ENCODE data around the gene CDH3. TPM values are rescaled to one million over a fixed set of nuclear protein-coding genes. Genes with fewer than 3 reads are reported as not detected.

Gene CDH3
- total and polyA plus RNA-seq, 2 donors (not counting 1 experiment from before 2014, with no cell fraction given) = 0.14 TPM; not detected in 1

- Histone ChIP-seq H3K9me3 (ENCODE audit: control insufficient read depth, insufficient read depth, low read depth, low read length) (no peaks in the 10 kb centered on the region), H3K4me1 (ENCODE audit: control insufficient read depth, extremely low read depth, insufficient read depth, low read length) (no peaks in the 10 kb centered on the region), H3K36me3 (ENCODE audit: control insufficient read depth, insufficient read depth, low read length) (no peaks in the 10 kb centered on the region), H3K4me3 (replicated peaks in 1 of 4; ENCODE audit: control extremely low read depth in 1 of 4, insufficient read depth in 1 of 4, low read depth in 3 of 4, low read length in 4 of 4) (no peak overlapping the region), H3K27ac (ENCODE audit: insufficient read depth, low read length) (no peak overlapping the region), H2AFZ (ENCODE audit: low read length) (no peak overlapping the region), H3K9ac (ENCODE audit: insufficient read depth, low read length) (no peak overlapping the region), H3K27me3 (ENCODE audit: control insufficient read depth, insufficient read depth, low read length) (no peaks in the 10 kb centered on the region), H4K20me1 (ENCODE audit: control insufficient read depth, extremely low read depth, insufficient read depth, low read length) (no peaks in the 10 kb centered on the region), H3K4me2 (ENCODE audit: extremely low read depth, insufficient read depth, low read length) (no peak overlapping the region), H3K79me2 (ENCODE audit: control insufficient read depth, insufficient read depth, low read length) (no peaks in the 10 kb centered on the region)
- DNase-seq (ENCODE audit: low read depth in 2 of 2) = no peak
- TF ChIP-seq EZH2 (IDR thresholded peaks at IDR 0.05; ENCODE audit: low read length, missing control alignments) = no peak
- TF ChIP-seq CTCF (conservative IDR thresholded peaks at IDR 0.05 in 1 of 2, IDR thresholded peaks at IDR 0.05 in 1 of 2; ENCODE audit: low read depth in 1 of 2, low read length in 2 of 2) = no peak
Observed at GRCh38 chr16:68599586-68599985, 45.5 kb upstream of the CDH3 start.

DNA sequence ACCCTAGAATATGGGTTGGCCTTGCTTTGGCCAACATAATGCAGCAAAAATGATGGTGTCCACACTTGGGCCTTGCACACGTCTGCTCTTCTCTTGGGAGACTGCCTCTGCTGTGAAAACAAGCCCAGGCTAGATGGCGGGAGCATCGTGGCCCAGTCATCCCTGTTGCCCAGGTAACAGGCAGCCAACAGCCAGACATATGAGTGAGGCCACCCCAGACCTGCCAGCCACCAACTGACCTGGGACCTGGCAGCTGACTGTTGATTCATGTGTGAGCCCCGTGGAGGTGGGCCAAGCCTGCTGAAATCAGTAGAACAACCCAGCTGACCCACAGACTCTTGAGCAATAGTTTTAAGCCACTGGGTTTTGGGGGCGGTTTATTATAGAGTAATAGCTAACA is 39.4 kb upstream of the CDH3 start:
- H3K9me3 ChIP-seq (ENCODE audit: control insufficient read depth, insufficient read depth, low read depth, low read length) = no peaks in the 10 kb centered on the region
- H3K79me2 ChIP-seq (ENCODE audit: control insufficient read depth, insufficient read depth, low read length) = no peaks in the 10 kb centered on the region
- DNase-seq (ENCODE audit: low read depth in 2 of 2) = peak in 1 of 2 donors; percentile 64
- H3K4me3 ChIP-seq (replicated peaks in 1 of 4; ENCODE audit: control extremely low read depth in 1 of 4, insufficient read depth in 1 of 4, low read depth in 3 of 4, low read length in 4 of 4) = no peak overlapping the region
- H2AFZ ChIP-seq (ENCODE audit: low read length) = no peak overlapping the region
- H3K27me3 ChIP-seq (ENCODE audit: control insufficient read depth, insufficient read depth, low read length) = no peaks in the 10 kb centered on the region
- H3K27ac ChIP-seq (ENCODE audit: insufficient read depth, low read length) = no peak overlapping the region
- H3K4me1 ChIP-seq (ENCODE audit: control insufficient read depth, extremely low read depth, insufficient read depth, low read length) = no peaks in the 10 kb centered on the region
- no peaks in the 10 kb centered on the region for H3K36me3 ChIP-seq (ENCODE audit: control insufficient read depth, insufficient read depth, low read length)
- no peaks in the 10 kb centered on the region for H4K20me1 ChIP-seq (ENCODE audit: control insufficient read depth, extremely low read depth, insufficient read depth, low read length)
- no peak overlapping the region for H3K9ac ChIP-seq (ENCODE audit: insufficient read depth, low read length)
- TF ChIP-seq CTCF (conservative IDR thresholded peaks at IDR 0.05 in 1 of 2, IDR thresholded peaks at IDR 0.05 in 1 of 2; ENCODE audit: low read depth in 1 of 2, low read length in 2 of 2) = no peak
- no peak for TF ChIP-seq EZH2 (IDR thresholded peaks at IDR 0.05; ENCODE audit: low read length, missing control alignments)
- H3K4me2 ChIP-seq (ENCODE audit: extremely low read depth, insufficient read depth, low read length) = no peak overlapping the region

DNA sequence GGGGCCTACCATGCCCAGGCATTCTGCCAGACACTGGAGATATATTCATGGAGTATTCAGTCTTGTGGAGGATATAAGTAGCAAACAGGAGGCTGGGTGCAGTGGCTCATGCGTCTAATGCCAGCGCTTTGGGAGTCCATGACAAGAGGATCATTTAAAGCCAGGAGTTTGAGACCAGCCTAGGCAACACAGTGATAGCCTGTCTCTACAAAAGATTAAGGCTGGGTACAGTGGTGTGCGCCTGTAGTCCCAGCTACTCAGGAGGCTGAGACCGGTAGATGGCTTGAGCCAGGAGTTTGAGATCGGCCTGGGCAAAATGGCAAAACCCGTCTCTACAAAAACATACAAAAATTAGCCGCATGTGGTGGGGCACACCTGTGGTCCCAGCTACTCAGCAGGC is 37.7 kb upstream of the CDH3 start:
- Histone ChIP-seq H3K27me3 (ENCODE audit: control insufficient read depth, insufficient read depth, low read length) (no peaks in the 10 kb centered on the region), H3K36me3 (ENCODE audit: control insufficient read depth, insufficient read depth, low read length) (no peaks in the 10 kb centered on the region), H3K9me3 (ENCODE audit: control insufficient read depth, insufficient read depth, low read depth, low read length) (no peaks in the 10 kb centered on the region), H3K9ac (ENCODE audit: insufficient read depth, low read length) (no peak overlapping the region), H3K79me2 (ENCODE audit: control insufficient read depth, insufficient read depth, low read length) (no peaks in the 10 kb centered on the region), H2AFZ (ENCODE audit: low read length) (no peak overlapping the region), H3K4me2 (ENCODE audit: extremely low read depth, insufficient read depth, low read length) (no peak overlapping the region), H3K4me3 (replicated peaks in 1 of 4; ENCODE audit: control extremely low read depth in 1 of 4, insufficient read depth in 1 of 4, low read depth in 3 of 4, low read length in 4 of 4) (no peak overlapping the region), H3K4me1 (ENCODE audit: control insufficient read depth, extremely low read depth, insufficient read depth, low read length) (no peaks in the 10 kb centered on the region), H3K27ac (ENCODE audit: insufficient read depth, low read length) (no peak overlapping the region), H4K20me1 (ENCODE audit: control insufficient read depth, extremely low read depth, insufficient read depth, low read length) (no peaks in the 10 kb centered on the region)
- no peak for DNase-seq (ENCODE audit: low read depth in 2 of 2)
- no peak for TF ChIP-seq EZH2 (IDR thresholded peaks at IDR 0.05; ENCODE audit: low read length, missing control alignments)
